ENCODE results near the gene TRRAP. TPM values are rescaled to one million over a fixed set of nuclear protein-coding genes. Genes with fewer than 3 reads are reported as not detected.

Gene TRRAP
- total and polyA plus RNA-seq, 2 of the 4 experiments (the other 2 are of a cell fraction), result 12.5 to 18.1 TPM

GRCh38 chr7:99034932-99035722, 156.8 kb downstream of the TRRAP start:
- no peaks in the 10 kb centered on the region for H3K27me3 ChIP-seq (ENCODE audit: control insufficient read depth, insufficient read depth, low read length)
- no peak overlapping the region for H2BK120ac ChIP-seq (ENCODE audit: low read depth, low read length)
- no peak overlapping the region for H3K4me3 ChIP-seq (ENCODE audit: insufficient read depth, low read depth, low read length)
- no peak overlapping the region for H4K91ac ChIP-seq (ENCODE audit: insufficient read depth, low read depth, low read length)
- no peak overlapping the region for H4K8ac ChIP-seq (ENCODE audit: low read depth in 2 of 2, low read length in 2 of 2)
- no peaks in the 10 kb centered on the region for H3K9me3 ChIP-seq (ENCODE audit: control insufficient read depth, insufficient read depth, low read length)
- no peak overlapping the region for H2AK5ac ChIP-seq (ENCODE audit: low read depth, low read length)
- ChIA-PET POLR2A (ENCODE audit: unreplicated experiment) (no interaction called here), CTCF (no interaction called here)
- in situ Hi-C loops (cut with MboI; ENCODE audit: low sequenced_read_pairs) (no loop called here), intact Hi-C loops (cut with micrococcal nuclease) (no loop called here), dilution Hi-C loops (cut with HindIII; ENCODE audit: low sequenced_read_pairs, unreplicated experiment) (no loop called here)
- TF ChIP-seq RAD21 (IDR thresholded peaks at IDR 0.05; ENCODE audit: low read length) (no peak), RCOR1 (IDR thresholded peaks at IDR 0.05; ENCODE audit: insufficient replicate concordance, low read length) (no peak), RFX5 (IDR thresholded peaks at IDR 0.05; ENCODE audit: low read depth, low read length) (no peak), FOS (IDR thresholded peaks at IDR 0.05; ENCODE audit: low read depth, low read length) (no peak), MAFK (IDR thresholded peaks at IDR 0.05; ENCODE audit: low read depth, low read length) (no peak), MXI1 (IDR thresholded peaks at IDR 0.05; ENCODE audit: borderline replicate concordance, low read depth, low read length) (no peak), CHD1 (IDR thresholded peaks at IDR 0.05; ENCODE audit: low read depth, low read length) (no peak), SMC3 (IDR thresholded peaks at IDR 0.05; ENCODE audit: low read depth, low read length) (no peak), BHLHE40 (IDR thresholded peaks at IDR 0.05; ENCODE audit: low read depth, low read length) (no peak), CEBPB (IDR thresholded peaks at IDR 0.05; ENCODE audit: low read depth, low read length) (no peak), POLR2A (IDR thresholded peaks at IDR 0.05; ENCODE audit: low read depth, low read length) (no peak), USF2 (IDR thresholded peaks at IDR 0.05; ENCODE audit: low read depth, low read length) (no peak), MAZ (IDR thresholded peaks at IDR 0.05; ENCODE audit: borderline replicate concordance, low read depth, low read length) (no peak)
- TF ChIP-seq, protein P1, sequence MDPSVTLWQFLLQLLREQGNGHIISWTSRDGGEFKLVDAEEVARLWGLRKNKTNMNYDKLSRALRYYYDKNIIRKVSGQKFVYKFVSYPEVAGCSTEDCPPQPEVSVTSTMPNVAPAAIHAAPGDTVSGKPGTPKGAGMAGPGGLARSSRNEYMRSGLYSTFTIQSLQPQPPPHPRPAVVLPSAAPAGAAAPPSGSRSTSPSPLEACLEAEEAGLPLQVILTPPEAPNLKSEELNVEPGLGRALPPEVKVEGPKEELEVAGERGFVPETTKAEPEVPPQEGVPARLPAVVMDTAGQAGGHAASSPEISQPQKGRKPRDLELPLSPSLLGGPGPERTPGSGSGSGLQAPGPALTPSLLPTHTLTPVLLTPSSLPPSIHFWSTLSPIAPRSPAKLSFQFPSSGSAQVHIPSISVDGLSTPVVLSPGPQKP (IDR thresholded peaks at IDR 0.05; ENCODE audit: borderline replicate concordance, low read depth, low read length), result no peak
- TF ChIP-seq, protein P2, sequence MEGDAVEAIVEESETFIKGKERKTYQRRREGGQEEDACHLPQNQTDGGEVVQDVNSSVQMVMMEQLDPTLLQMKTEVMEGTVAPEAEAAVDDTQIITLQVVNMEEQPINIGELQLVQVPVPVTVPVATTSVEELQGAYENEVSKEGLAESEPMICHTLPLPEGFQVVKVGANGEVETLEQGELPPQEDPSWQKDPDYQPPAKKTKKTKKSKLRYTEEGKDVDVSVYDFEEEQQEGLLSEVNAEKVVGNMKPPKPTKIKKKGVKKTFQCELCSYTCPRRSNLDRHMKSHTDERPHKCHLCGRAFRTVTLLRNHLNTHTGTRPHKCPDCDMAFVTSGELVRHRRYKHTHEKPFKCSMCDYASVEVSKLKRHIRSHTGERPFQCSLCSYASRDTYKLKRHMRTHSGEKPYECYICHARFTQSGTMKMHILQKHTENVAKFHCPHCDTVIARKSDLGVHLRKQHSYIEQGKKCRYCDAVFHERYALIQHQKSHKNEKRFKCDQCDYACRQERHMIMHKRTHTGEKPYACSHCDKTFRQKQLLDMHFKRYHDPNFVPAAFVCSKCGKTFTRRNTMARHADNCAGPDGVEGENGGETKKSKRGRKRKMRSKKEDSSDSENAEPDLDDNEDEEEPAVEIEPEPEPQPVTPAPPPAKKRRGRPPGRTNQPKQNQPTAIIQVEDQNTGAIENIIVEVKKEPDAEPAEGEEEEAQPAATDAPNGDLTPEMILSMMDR (conservative IDR thresholded peaks at IDR 0.05; ENCODE audit: low read depth, low read length), result no peak
- H3K36me3 ChIP-seq (ENCODE audit: control insufficient read depth, insufficient read depth, low read length), result peaks cover 85% of the 10 kb centered on the region
- no peak overlapping the region for H2BK15ac ChIP-seq (ENCODE audit: low read depth, low read length)
- H3K23ac ChIP-seq (ENCODE audit: low read depth, low read length), result no peak overlapping the region
- no peak overlapping the region for H4K5ac ChIP-seq (ENCODE audit: low read depth, low read length)
- DNase-seq, result no peak
- no peak overlapping the region for H2BK20ac ChIP-seq (ENCODE audit: low read depth, low read length)
- 96% methylated on average over 14 of the region's 30 CpGs; no CpG with 5 or more reads in 1 of the 2 experiments for WGBS, 2 experiments (ENCODE audit: extremely low coverage in 2 of 2, insufficient read length in 1 of 2)
- H3K9ac ChIP-seq (ENCODE audit: low read depth, low read length), result no peak overlapping the region
- H3K9me1 ChIP-seq (ENCODE audit: insufficient read depth, low read length), result peaks cover 4% of the 10 kb centered on the region; the same call in 1 of the 2 replicates
- H3K79me1 ChIP-seq (ENCODE audit: low read depth in 1 of 2, low read length in 2 of 2), result peaks cover 6 to 50% of the 10 kb centered on the region in 2 experiments
- BruUV-seq (replicated peaks), result no TSS peak
- no peak overlapping the region for H3K4ac ChIP-seq (ENCODE audit: low read depth, low read length)
- no peak overlapping the region for H3K18ac ChIP-seq (ENCODE audit: low read depth, low read length)
- no peaks in the 10 kb centered on the region for H3K4me1 ChIP-seq (ENCODE audit: control insufficient read depth, insufficient read depth, low read length)
- no peak overlapping the region for H3K27ac ChIP-seq (ENCODE audit: insufficient read depth, low read length)
- H2AFZ ChIP-seq (replicated peaks; ENCODE audit: low read length, poor library complexity), result no peak overlapping the region
- no peak overlapping the region for H3K4me2 ChIP-seq (ENCODE audit: low read depth, low read length)
- no peak overlapping the region for H3K56ac ChIP-seq (ENCODE audit: extremely low read depth, insufficient read depth, low read length)
- H2AK9ac ChIP-seq (replicated peaks; ENCODE audit: low read depth, low read length, poor library complexity), result no peak overlapping the region
- no peak overlapping the region for H2BK5ac ChIP-seq (ENCODE audit: low read depth, low read length, poor library complexity, severe bottlenecking)
- H4K20me1 ChIP-seq (ENCODE audit: insufficient read depth, low read length), result peaks cover 18% of the 10 kb centered on the region; the same call in 1 of the 2 replicates
- ATAC-seq (ENCODE audit: low read depth), result no peak
- no peak overlapping the region for H3K14ac ChIP-seq (replicated peaks; ENCODE audit: low read depth, low read length)
